Measurements from ENCODE around the gene PCGF5. TPM values are rescaled to one million over a fixed set of nuclear protein-coding genes. Genes with fewer than 3 reads are reported as not detected.

Gene PCGF5
- total and polyA plus RNA-seq, 2 of the 8 experiments (the other 6 are each of a cell fraction or from before 2014, with no cell fraction given) = 5.8 to 8.4 TPM

DNA sequence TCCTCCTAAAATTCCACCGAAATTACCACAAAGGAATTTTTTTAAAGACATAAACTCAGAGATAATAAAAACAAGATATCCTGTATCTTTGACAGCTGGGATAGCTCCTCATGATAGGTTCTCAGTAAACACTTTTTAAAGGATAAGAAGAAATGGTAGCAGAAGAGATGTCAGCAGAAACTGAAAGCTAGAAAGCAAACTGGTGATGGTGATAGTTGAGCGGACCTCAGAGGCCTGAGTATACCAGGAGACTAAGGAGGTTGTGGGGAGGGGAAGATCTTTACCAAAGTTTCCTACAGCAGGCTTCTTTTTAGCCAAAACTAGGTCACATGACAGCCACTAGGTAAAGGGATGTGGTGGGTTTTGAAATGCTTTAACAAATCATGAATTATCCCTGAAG, 22.5 kb downstream of the PCGF5 start (continued):
- no peak for TF ChIP-seq KDM1A (IDR thresholded peaks at IDR 0.05; ENCODE audit: borderline replicate concordance, low read length)
